ENCODE data around the gene DDN. TPM values are rescaled to one million over a fixed set of nuclear protein-coding genes. Genes with fewer than 3 reads are reported as not detected.

Gene DDN
- total RNA-seq, 1 experiment from 2014 or later: 0.35 TPM

DNA sequence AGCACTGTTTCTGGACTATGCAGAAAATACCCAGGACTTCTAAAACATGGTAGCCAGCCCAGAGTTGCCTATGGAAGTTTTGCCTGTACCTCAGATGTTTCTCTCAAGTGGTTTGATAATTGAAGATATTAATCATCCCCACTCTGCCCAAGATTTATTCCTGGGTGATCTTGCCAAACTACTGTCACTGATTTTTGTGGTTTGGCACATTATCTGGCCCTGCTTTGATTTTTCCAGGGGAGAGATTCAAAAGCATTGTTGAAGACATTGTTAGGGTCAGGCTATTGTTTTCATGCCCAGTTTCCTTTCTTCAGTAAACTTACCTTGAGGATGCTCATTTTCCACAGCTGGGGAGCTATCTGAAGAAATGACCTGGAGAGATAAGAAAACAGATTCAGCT lies 13.6 kb upstream of the DDN start:
- no peak overlapping the region for H2BK20ac ChIP-seq (ENCODE audit: low read depth, low read length, poor library complexity, severe bottlenecking)
- no peak overlapping the region for H3K4me2 ChIP-seq (ENCODE audit: insufficient read depth, insufficient read length, low read length)
- H2BK5ac ChIP-seq (ENCODE audit: insufficient read length, low read length): no peak overlapping the region
- H3K23ac ChIP-seq (ENCODE audit: insufficient read length, low read depth, low read length): no peak overlapping the region
- peaks cover 3% of the 10 kb centered on the region for H3K79me1 ChIP-seq (ENCODE audit: insufficient read depth, low read depth, low read length, poor library complexity, severe bottlenecking)
- TF ChIP-seq, protein P1, sequence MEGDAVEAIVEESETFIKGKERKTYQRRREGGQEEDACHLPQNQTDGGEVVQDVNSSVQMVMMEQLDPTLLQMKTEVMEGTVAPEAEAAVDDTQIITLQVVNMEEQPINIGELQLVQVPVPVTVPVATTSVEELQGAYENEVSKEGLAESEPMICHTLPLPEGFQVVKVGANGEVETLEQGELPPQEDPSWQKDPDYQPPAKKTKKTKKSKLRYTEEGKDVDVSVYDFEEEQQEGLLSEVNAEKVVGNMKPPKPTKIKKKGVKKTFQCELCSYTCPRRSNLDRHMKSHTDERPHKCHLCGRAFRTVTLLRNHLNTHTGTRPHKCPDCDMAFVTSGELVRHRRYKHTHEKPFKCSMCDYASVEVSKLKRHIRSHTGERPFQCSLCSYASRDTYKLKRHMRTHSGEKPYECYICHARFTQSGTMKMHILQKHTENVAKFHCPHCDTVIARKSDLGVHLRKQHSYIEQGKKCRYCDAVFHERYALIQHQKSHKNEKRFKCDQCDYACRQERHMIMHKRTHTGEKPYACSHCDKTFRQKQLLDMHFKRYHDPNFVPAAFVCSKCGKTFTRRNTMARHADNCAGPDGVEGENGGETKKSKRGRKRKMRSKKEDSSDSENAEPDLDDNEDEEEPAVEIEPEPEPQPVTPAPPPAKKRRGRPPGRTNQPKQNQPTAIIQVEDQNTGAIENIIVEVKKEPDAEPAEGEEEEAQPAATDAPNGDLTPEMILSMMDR (conservative IDR thresholded peaks at IDR 0.05): no peak
- H3K9me3 Mint-ChIP-seq: no peaks in the 10 kb centered on the region
- no peaks in the 10 kb centered on the region for H3K4me1 ChIP-seq (ENCODE audit: insufficient read depth, low read length)
- no peaks in the 10 kb centered on the region for H4K20me1 ChIP-seq (ENCODE audit: control insufficient read depth, insufficient read depth, insufficient read length)
- H3K79me2 ChIP-seq (ENCODE audit: insufficient read depth, low read length): no peaks in the 10 kb centered on the region
- H4K5ac ChIP-seq (ENCODE audit: insufficient read length, low read depth, low read length): no peak overlapping the region
- no peak overlapping the region for H3K27ac ChIP-seq (ENCODE audit: insufficient read length, low read depth, low read length)
- H3K9me3 ChIP-seq (ENCODE audit: control insufficient read depth, low read depth, low read length): no peaks in the 10 kb centered on the region
- no peak overlapping the region for H3T11ph ChIP-seq (ENCODE audit: low read length)
- no peak overlapping the region for H3K4me3 Mint-ChIP-seq
- no peak overlapping the region for H3K56ac ChIP-seq (ENCODE audit: insufficient read length, low read depth, low read length)
- no peak overlapping the region for H2AK5ac ChIP-seq (ENCODE audit: insufficient read length, low read length)
- H2BK12ac ChIP-seq (ENCODE audit: insufficient read length, low read depth, low read length): no peak overlapping the region
- peaks cover 0 to 6% (median 2%) of the 10 kb centered on the region in 3 experiments; a peak in 2 of 7 replicates for H3K36me3 Mint-ChIP-seq (ENCODE audit: insufficient read depth in 1 of 3, low read depth in 3 of 3)
- H3K4ac ChIP-seq (ENCODE audit: low read depth, low read length): no peak overlapping the region
- H3K18ac ChIP-seq (ENCODE audit: insufficient read length, low read depth, low read length): no peak overlapping the region
- H3K27me3 Mint-ChIP-seq (ENCODE audit: low read depth): no peaks in the 10 kb centered on the region; the same call in 1 of the 2 replicates
- no peak for DNase-seq
- peaks cover 1% of the 10 kb centered on the region for H3K23me2 ChIP-seq (ENCODE audit: insufficient read length, low read depth, low read length, poor library complexity, severe bottlenecking)
- no peak overlapping the region for H4K8ac ChIP-seq (replicated peaks; ENCODE audit: insufficient read length, low read depth, low read length)
- H3K27me3 ChIP-seq (ENCODE audit: insufficient read depth, low read length): no peaks in the 10 kb centered on the region
- H3K9ac ChIP-seq (ENCODE audit: extremely low read depth, insufficient read length, low read length): no peak overlapping the region
- no peak overlapping the region for H4K91ac ChIP-seq (ENCODE audit: insufficient read length, low read depth, low read length)
- no peak overlapping the region for H2BK15ac ChIP-seq (ENCODE audit: low read depth, low read length)
- H2BK120ac ChIP-seq (ENCODE audit: low read depth, low read length, poor library complexity, severe bottlenecking): no peak overlapping the region
- no peak overlapping the region for H3K27ac Mint-ChIP-seq
- H3K4me1 Mint-ChIP-seq: peaks cover 7 to 8% of the 10 kb centered on the region in 2 experiments
- no peak overlapping the region for H2AFZ ChIP-seq (ENCODE audit: low read length)
- no peak overlapping the region for H3K14ac ChIP-seq (ENCODE audit: insufficient read depth, low read length)
